BLaER1 treated with 17β-estradiol and CSF1 and Interleukin-3, amounts not matched to agents 10 nM and 100 nM (cell line): ENCODE results near the gene ATP13A1.
A peak's percentile ranks its signal among the peaks of the same experiment; 100 is the strongest.
"Not testable (repeated sequence)": the region's sequence is repeated elsewhere in the genome, so short reads cannot be mapped to it uniquely, and the experiment has no call there.

ENCODE experiments used
- H3K27ac ChIP-seq, 11 experiments: shearing (Covaris generic); formaldehyde crosslinking; 2 replicates each; pipeline ENCODE4 v1.8.1; 2022
- H3K27me3 ChIP-seq, 11 experiments: shearing (Covaris generic); formaldehyde crosslinking; 2 replicates each; pipeline ENCODE4 v1.8.1; 2022
- H3K36me3 ChIP-seq, 11 experiments: shearing (Covaris generic); formaldehyde crosslinking; 2 replicates each; pipeline ENCODE4 v1.8.1; 2022
- H3K4me1 ChIP-seq, 10 experiments: shearing (Covaris generic); formaldehyde crosslinking; 2 replicates each; pipeline ENCODE4 v1.8.1; 2022
- H3K4me2 ChIP-seq, 11 experiments: shearing (Covaris generic); formaldehyde crosslinking; 2 replicates each; pipeline ENCODE4 v1.8.1; 2022
- H3K4me3 ChIP-seq, 10 experiments: shearing (Covaris generic); formaldehyde crosslinking; 2 replicates each; pipeline ENCODE4 v1.8.1; 2022
- H3K9ac ChIP-seq, 11 experiments: shearing (Covaris generic); formaldehyde crosslinking; 2 replicates each; pipeline ENCODE4 v1.8.1; 2022
- H3K9me3 ChIP-seq, 11 experiments: shearing (Covaris generic); formaldehyde crosslinking; replicated peaks in 1 of 11; 2 replicates each; pipeline ENCODE4 v1.8.1; 2022
- H4K20me1 ChIP-seq, 11 experiments: shearing (Covaris generic); formaldehyde crosslinking; 2 replicates each; pipeline ENCODE4 v1.8.1; 2022
- Cebpa-rat ChIP-seq, 11 experiments: shearing (Covaris generic); IDR thresholded peaks; 2 replicates each; pipeline ENCODE4 v1.8.1; 2022

The ATP13A1 gene

GRCh38 chr19:19670070-19670551, 6.6 kb upstream of the ATP13A1 start:
- Histone ChIP-seq H3K9me3 (peaks cover 36 to 53% (median 48%) of the 10 kb centered on the region in 11 experiments), H4K20me1 (no peaks in the 10 kb centered on the region; a peak in 1 of 22 replicates), H3K27me3 (no peaks in the 10 kb centered on the region), H3K9ac (peak overlapping the region; percentile 93 to 99 (median 96); a peak in 18 of 22 replicates), H3K4me1 (peaks cover 23 to 44% (median 33%) of the 10 kb centered on the region in 10 experiments), H3K36me3 (peaks cover 32 to 52% (median 47%) of the 10 kb centered on the region in 11 experiments), H3K27ac (peak overlapping the region in 6 of 11 experiments; percentile 92 to 98 (median 94); a peak in 5 of 22 replicates), H3K4me3 (peak overlapping the region; percentile 87 to 100 (median 96); a peak in 17 of 20 replicates), H3K4me2 (peak overlapping the region; percentile 83 to 97 (median 91))
- no peak for TF ChIP-seq Cebpa-rat (IDR thresholded peaks at IDR 0.05)

GRCh38 chr19:19668230-19669012, 4.9 kb upstream of the ATP13A1 start, which contains the start of gene ZNF101:
Gene ZNF101 (plus strand): TSS chr19:19668839. CDS start chr19:19668964, 125 bp downstream.
- Histone ChIP-seq H3K9me3 (peaks cover 19 to 36% (median 31%) of the 10 kb centered on the region in 11 experiments; a peak in 21 of 22 replicates), H4K20me1 (no peaks in the 10 kb centered on the region; a peak in 1 of 22 replicates), H3K9ac (peak within 1 kb of the TSS; percentile 93 to 99 (median 96)), H3K27ac (peak within 1 kb of the TSS; percentile 91 to 98 (median 93)), H3K4me3 (peak within 1 kb of the TSS; percentile 87 to 100 (median 96)), H3K36me3 (peaks cover 15 to 35% (median 30%) of the 10 kb centered on the region in 11 experiments), H3K4me2 (peak within 1 kb of the TSS; percentile 83 to 99 (median 91)), H3K27me3 (no peaks in the 10 kb centered on the region), H3K4me1 (peaks cover 29 to 51% (median 39%) of the 10 kb centered on the region in 10 experiments)
- TF ChIP-seq Cebpa-rat (IDR thresholded peaks at IDR 0.05): peak in 2 of 11 experiments; percentile 37 to 50; a peak in 2 of 22 replicates

GRCh38 chr19:19665420-19665948, 2.0 kb upstream of the ATP13A1 start:
- H3K4me3 ChIP-seq, H3K9me3 ChIP-seq, H3K4me2 ChIP-seq, H3K9ac ChIP-seq, H3K27me3 ChIP-seq: not testable (repeated sequence)
- Histone ChIP-seq H4K20me1 (peaks cover 0 to 22% (median 12%) of the 10 kb centered on the region in 11 experiments; a peak in 11 of 22 replicates), H3K36me3 (peaks cover 0 to 16% (median 9%) of the 10 kb centered on the region in 11 experiments; a peak in 12 of 22 replicates), H3K27ac (peak overlapping the region in 1 of 11 experiments; percentile 98; a peak in 1 of 22 replicates), H3K4me1 (peaks cover 48 to 71% (median 61%) of the 10 kb centered on the region in 10 experiments)

- Histone ChIP-seq H3K27me3 (no peaks in the 10 kb centered on the region), H3K9me3 (no peaks in the 10 kb centered on the region), H3K4me3 (peak overlapping the region; percentile 85 to 100 (median 98)), H3K4me2 (peak overlapping the region; percentile 88 to 99 (median 94)), H3K27ac (peak overlapping the region; percentile 87 to 100 (median 98)), H4K20me1 (peaks cover 0 to 46% (median 31%) of the 10 kb centered on the region in 11 experiments; a peak in 15 of 22 replicates), H3K9ac (peak overlapping the region; percentile 91 to 100 (median 98)), H3K36me3 (peaks cover 23 to 38% (median 31%) of the 10 kb centered on the region in 11 experiments), H3K4me1 (peaks cover 38 to 63% (median 48%) of the 10 kb centered on the region in 10 experiments)
- TF ChIP-seq Cebpa-rat (IDR thresholded peaks at IDR 0.05): no peak
These were observed 613 bp downstream of the ATP13A1 start for GRCh38 chr19:19662871-19663255.

GRCh38 chr19:19662344-19662743, 1.1 kb downstream of the ATP13A1 start:
- Histone ChIP-seq H3K4me3 (peak overlapping the region; percentile 85 to 100 (median 98)), H3K36me3 (peaks cover 28 to 43% (median 36%) of the 10 kb centered on the region in 11 experiments), H3K27ac (peak overlapping the region; percentile 87 to 100 (median 98); a peak in 21 of 22 replicates), H3K4me1 (peaks cover 34 to 63% (median 48%) of the 10 kb centered on the region in 10 experiments), H3K9ac (peak overlapping the region; percentile 91 to 100 (median 98)), H3K9me3 (no peaks in the 10 kb centered on the region), H3K27me3 (no peaks in the 10 kb centered on the region), H3K4me2 (peak overlapping the region; percentile 88 to 99 (median 94)), H4K20me1 (peaks cover 0 to 51% (median 36%) of the 10 kb centered on the region in 11 experiments; a peak in 16 of 22 replicates)
- TF ChIP-seq Cebpa-rat (IDR thresholded peaks at IDR 0.05): no peak

GRCh38 chr19:19661675-19662251, 1.7 kb downstream of the ATP13A1 start:
- H3K9me3 ChIP-seq: no peaks in the 10 kb centered on the region
- H4K20me1 ChIP-seq: peaks cover 0 to 57% (median 42%) of the 10 kb centered on the region in 11 experiments; a peak in 16 of 22 replicates
- peak overlapping the region; percentile 88 to 99 (median 94) for H3K4me2 ChIP-seq
- no peak for TF ChIP-seq Cebpa-rat (IDR thresholded peaks at IDR 0.05)
- peak overlapping the region; percentile 91 to 100 (median 98) for H3K9ac ChIP-seq
- H3K4me3 ChIP-seq: peak overlapping the region; percentile 85 to 100 (median 98)
- H3K36me3 ChIP-seq: peaks cover 34 to 49% (median 42%) of the 10 kb centered on the region in 11 experiments
- no peaks in the 10 kb centered on the region for H3K27me3 ChIP-seq
- peaks cover 34 to 62% (median 48%) of the 10 kb centered on the region in 10 experiments for H3K4me1 ChIP-seq
- H3K27ac ChIP-seq: peak overlapping the region; percentile 87 to 100 (median 98); a peak in 21 of 22 replicates

GRCh38 chr19:19661141-19661674, 2.3 kb downstream of the ATP13A1 start:
- Histone ChIP-seq H3K36me3 (peaks cover 40 to 55% (median 47%) of the 10 kb centered on the region in 11 experiments), H3K9ac (peak overlapping the region; percentile 16 to 100 (median 98); a peak in 19 of 22 replicates)

More at GRCh38 chr19:19661141-19661674, 2.3 kb downstream of the ATP13A1 start:
- H4K20me1 ChIP-seq: peaks cover 0 to 62% (median 45%) of the 10 kb centered on the region in 11 experiments; a peak in 16 of 22 replicates
- H3K4me3 ChIP-seq: peak overlapping the region; percentile 30 to 100 (median 98); a peak in 19 of 20 replicates
- no peaks in the 10 kb centered on the region for H3K27me3 ChIP-seq
- peak overlapping the region; percentile 22 to 100 (median 98); a peak in 20 of 22 replicates for H3K27ac ChIP-seq
- peak overlapping the region; percentile 88 to 99 (median 94) for H3K4me2 ChIP-seq
- peaks cover 34 to 57% (median 46%) of the 10 kb centered on the region in 10 experiments for H3K4me1 ChIP-seq
- H3K9me3 ChIP-seq: no peaks in the 10 kb centered on the region
- TF ChIP-seq Cebpa-rat (IDR thresholded peaks at IDR 0.05): no peak
